Hematopoietic multipotent progenitor cell treated with erythropoietin and hydrocortisone succinate and interleukin-3 and kit ligand, for 17 days (in vitro differentiated cells): ENCODE results near the gene PTOV1.

Source experiments
- DNase-seq: peaks from one replicate; pipeline ENCODE4 v3.0.0-alpha.2; 2015; ENCODE audit warnings: low spot score

PTOV1 gene

DNA sequence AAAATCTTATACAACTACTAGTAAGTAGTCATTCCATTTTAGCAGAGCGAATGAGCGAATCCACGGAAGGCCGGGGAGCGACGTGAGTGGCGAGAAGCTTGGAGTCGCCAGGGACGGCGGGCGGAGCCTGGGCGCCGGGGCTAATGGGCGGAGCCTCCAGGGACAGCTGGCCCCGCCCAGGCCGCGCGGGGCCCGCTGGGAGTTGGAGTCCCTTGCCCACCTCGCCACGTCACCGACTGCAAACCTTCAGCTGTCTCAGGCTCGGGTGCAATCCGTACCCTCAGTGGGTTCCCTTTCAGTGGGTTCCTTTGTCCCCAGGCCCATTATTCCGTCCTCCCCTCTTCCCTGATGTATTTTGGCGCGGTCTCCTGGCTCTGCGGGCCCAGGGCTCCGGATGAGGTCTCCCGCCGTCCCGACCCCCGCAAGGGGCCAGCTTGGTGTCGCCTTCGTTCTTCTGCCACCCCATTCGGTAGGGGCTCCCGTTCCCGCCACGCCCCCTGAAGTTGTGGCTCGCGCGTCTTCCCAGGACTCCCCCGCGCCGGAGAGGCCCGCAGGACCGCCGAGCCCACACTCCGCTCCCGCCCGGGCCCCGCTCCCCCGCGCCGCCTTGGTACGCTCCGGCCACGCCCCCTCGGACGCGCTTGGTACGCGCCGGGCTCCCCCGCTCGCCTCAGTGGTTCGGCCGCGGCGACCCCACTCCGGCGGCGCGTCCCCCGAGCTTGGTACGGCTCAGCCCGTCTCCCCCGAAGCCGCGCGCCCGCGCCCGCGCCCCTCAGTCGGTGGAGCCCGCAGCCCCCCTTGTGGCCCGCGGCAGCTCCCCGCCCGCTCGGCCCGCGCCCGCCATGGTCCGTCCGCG is at the start of gene PTOV1:
TSS of gene PTOV1 (plus strand) at position 673 of the 856 bp plus-strand sequence.
- peak; percentile 96 for DNase-seq

DNA sequence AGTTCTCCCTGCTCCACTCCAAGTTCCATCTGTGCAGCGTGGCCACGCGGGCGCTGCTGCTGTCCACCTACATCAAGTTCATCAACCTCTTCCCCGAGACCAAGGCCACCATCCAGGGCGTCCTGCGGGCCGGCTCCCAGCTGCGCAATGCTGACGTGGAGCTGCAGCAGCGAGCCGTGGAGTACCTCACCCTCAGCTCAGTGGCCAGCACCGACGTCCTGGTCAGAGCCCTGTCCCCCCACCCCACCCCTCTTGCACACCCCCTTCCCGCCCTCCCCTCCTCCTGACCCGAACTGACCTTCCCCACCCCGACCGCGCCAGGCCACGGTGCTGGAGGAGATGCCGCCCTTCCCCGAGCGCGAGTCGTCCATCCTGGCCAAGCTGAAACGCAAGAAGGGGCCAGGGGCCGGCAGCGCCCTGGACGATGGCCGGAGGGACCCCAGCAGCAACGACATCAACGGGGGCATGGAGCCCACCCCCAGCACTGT is 49.5 kb upstream of the PTOV1 start:
- no peak for DNase-seq

DNA sequence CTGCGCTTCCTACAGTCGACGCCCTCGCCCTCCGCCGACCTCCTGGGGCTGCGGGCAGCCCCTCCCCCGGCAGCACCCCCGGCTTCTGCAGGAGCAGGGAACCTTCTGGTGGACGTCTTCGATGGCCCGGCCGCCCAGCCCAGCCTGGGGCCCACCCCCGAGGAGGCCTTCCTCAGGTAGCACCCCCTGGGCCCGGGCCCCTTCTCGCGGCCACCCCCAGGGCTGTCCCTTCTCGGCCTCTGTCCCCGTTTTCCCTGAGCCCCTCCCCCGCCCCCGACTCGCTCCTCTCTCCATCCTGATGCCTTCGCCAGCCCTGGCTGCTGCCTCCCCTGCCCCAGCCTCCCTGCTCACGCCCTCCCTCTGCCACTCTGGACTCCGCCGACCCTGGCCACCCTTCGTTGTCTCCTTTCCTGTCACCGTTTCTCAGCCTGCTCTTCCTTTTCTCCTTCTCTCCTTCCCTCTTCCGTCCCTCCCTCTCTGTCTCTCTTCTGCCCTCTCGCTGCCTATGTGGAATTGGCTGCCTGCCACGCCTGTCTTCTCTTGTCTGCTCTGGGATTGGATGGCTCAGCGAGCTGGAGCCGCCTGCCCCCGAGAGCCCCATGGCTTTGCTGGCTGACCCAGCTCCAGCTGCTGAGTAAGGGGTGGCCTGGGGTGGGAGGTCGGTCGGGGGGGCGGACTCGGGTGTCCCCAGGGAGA is 48.8 kb upstream of the PTOV1 start:
- no peak for DNase-seq

DNA sequence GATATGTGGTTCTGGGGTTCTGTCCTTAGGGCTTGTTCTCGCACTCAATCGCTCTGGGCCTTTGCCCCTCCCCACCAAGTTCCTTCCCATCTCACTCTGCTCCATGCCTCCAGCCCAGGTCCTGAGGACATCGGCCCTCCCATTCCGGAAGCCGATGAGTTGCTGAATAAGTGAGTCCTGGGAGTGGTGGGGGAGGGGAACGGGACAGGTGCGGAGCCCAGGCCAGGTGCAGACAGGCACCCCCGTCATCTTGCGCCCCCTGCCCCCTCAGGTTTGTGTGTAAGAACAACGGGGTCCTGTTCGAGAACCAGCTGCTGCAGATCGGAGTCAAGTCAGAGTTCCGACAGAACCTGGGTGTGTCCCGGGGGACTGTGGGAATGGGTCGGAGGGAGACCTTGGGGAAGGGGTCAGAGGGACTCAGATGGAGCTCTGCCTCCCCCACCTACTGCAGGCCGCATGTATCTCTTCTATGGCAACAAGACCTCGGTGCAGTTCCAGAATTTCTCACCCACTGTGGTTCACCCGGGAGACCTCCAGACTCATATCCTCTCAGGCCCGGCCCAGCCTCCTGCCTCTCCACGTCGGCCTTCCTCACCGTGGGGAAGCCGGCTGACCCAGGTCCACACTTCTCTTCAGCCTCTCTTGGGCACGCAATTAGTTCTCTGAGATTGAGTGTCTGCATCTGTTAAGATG is 48.0 kb upstream of the PTOV1 start:
- no peak for DNase-seq

DNA sequence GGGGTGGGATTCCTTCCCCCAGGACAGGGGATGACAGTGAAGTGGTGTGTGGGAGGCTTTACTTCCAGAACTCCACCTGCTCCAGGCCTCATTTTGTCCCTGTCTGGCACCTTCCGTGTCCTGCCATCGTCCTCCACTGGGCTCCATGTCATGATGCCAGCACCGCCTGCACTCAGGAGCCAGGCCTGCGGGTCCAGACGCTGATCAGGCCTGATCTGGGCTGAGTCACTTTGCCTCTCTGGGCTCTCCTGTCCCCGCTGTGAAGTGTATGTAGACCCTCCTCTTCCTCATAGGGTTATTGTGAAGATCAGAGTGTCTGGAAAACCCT is 47.5 kb upstream of the PTOV1 start:
- no peak for DNase-seq

DNA sequence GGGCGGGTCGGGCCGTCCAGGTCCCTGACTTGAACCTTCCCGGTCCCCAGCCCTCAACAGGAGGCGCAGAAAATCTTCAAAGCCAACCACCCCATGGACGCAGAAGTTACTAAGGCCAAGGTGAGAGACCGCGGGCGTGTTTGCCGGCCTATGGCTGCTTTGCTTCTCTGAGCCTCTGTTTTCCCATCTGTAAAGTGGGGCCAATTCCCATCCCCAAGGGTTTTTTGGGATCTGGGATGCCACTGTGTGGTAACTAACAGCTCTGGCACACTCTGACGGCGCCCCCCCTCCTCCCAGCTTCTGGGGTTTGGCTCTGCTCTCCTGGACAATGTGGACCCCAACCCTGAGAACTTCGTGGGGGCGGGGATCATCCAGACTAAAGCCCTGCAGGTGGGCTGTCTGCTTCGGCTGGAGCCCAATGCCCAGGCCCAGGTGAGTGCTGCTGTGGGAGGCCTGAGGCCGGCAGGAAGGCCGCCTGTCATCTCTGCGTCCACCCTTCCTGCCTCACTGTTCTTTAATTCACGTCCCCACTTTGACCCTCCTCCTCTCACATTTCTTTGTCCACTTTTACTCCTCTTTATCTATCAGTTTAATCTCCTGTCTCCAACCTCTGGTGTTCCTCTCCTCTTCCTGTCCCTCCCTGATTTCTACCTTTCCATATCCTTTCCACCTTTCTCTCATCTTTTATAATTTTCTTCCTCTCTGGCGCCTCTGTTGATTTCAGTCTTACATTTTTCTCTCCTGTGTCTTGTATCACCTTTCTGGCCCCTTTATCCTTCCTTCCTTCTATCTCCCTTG is 44.9 kb upstream of the PTOV1 start:
- DNase-seq, result no peak

DNA sequence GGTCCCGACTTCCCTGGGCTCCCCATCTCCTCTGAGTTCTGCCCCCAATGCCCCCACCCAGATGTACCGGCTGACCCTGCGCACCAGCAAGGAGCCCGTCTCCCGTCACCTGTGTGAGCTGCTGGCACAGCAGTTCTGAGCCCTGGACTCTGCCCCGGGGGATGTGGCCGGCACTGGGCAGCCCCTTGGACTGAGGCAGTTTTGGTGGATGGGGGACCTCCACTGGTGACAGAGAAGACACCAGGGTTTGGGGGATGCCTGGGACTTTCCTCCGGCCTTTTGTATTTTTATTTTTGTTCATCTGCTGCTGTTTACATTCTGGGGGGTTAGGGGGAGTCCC is 44.4 kb upstream of the PTOV1 start:
- no peak for DNase-seq

DNA sequence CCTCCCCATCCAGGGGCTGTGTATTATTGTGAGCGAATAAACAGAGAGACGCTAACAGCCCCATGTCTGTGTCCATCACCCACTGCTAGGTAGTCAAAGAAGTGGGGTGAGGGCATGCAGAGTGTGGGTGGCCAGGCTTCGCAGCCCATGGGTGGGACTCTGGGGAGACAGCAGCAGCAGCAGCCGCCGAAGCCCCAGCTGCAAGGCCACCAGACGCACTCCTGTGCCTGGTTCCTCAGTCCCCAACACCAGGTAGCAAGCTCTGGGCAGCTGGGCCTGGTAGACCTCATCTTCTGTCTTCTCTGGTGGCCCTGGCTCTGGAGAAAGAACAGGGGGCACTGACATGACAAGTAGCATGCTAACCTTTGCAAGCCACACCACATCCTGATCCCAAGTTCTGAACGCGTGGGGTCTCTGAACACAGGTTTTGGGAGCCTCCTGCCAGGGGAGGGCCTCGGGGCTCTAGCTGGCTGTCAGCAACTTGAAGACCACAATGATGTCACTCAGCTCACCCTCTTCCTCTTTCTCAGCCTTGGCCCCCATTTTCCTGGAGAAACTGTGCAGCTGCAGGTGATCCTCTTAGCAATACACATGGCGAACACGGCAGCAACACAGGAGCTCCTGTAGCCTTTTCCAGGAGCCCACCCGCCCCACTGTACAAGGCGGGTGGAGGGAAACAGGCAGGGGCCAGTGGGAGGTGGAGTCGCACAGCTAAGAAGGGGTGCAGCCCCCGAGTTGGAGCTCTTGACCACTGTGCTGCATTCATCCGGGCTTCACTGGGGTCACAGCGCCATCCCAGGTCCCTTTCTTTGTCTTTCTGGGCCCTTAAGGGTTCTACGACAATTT is 43.7 kb upstream of the PTOV1 start:
- no peak for DNase-seq

DNA sequence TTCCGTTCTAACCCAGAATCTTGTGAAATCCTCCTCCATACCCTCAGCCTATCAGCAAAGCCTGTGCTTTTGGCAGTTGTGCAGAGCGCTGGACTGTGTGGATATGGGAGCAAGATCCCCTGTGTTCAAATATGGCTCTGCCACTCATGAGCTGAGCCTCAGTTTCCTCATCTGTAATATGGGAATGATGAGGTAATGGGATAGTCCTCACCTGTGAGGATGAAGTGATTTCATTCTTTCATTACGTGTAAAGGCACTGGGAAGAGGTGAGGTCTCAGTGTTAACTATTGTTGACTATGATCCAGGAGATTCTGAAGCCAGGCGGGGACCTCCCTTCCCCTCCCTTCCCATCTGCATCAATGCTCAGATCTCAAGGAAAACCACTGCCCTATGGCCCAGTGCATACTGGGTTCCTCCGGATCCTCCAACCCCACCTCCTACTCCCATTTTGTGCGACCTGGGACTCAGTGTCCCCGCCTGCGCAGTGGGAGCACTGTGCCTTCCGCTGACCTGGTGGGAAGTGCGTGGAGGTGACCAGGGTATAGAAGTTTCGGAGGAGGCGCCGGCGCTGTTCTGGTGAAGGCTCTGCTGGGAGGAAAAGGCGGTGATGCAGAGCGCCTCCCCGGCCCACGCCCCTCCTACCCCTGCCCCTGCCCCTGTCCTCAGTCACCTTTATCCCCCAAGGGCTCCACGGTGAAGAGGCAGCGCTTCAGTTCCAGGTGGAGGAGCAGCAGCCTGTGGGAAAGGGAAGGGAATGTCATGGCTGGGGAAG is 42.9 kb upstream of the PTOV1 start:
- DNase-seq, result no peak

DNA sequence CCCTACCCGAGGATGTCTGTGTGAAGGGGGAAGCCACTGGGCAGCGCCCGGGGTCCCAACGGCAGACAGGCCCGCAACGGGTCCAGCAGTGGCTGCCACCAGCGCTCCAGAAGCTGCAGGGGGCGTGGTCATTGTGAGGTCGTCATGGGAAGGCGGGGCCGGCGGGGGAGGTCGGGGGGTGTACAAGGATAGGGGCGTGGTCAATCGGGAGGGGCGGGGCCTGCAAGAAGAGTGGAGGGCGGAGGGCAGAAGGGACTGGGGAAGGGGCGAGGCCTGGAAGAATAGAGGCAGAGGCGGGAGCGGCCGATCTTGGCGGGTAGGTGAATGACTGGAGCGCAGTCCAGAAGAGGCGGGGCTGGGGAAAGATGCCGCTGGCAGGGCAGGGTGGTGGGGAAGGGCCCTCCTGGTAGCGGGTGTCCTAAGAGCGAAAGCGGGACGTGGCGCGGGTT is 42.2 kb upstream of the PTOV1 start:
- DNase-seq, result peak; percentile 91

DNA sequence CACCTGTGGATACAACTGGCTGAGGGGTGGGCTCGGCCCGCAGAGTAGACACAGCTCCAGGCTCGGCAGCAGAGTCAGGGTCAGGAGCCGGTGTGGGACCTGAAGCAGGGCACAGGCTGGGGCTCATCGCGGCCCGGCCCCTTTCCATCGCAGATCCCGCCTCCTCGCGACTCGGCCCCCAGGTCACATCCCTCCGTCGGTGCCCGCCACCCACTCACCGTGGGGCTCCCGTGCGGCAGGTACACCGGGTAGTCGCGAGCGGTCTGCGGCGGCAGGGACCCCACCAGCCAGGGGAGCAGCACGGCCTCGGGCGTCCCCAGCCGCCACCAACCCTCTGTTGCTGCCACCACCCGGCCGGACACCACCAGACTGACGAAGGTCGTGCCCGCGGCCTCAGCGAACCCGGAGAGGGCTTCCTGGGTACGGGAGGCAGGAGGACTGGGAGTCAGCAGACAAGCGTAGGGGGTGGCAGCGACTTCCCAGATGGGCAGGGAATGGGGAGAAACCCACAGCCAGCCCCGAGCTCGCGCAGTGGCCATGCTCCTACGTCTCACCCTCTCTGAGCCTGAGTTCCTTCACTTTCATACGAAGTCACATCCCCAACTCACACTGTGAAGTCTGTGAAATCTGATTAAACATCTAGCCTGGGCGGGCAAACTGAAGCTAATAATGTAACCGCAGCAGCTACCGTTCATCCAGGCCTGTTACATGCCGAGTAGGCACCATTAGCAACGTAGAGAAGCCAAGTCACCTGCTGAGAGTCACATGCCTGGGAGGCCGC is 41.6 kb upstream of the PTOV1 start:
- DNase-seq, result peak; percentile 70

DNA sequence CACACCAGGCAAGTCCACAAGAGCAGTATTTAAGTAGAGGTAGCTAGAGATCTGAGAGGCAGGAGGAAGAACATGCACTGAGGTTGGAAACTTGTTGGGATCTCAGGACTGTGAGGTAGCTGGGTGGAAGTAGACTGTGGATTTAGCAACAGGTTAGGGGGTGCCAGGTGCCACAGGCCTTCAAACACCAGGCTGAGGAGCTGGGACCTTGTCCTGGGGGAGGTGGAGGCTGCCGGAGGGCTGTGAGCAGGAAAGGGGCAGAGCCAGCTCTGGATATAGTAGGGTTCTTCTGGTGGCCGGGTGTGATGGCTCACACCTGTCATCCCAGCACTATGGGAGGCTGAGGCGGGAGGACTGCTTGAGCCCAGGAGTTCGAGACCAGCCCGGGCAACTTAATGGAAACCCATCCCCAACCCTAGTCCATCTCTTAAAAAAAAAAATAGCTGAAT is 41.0 kb upstream of the PTOV1 start:
- no peak for DNase-seq

DNA sequence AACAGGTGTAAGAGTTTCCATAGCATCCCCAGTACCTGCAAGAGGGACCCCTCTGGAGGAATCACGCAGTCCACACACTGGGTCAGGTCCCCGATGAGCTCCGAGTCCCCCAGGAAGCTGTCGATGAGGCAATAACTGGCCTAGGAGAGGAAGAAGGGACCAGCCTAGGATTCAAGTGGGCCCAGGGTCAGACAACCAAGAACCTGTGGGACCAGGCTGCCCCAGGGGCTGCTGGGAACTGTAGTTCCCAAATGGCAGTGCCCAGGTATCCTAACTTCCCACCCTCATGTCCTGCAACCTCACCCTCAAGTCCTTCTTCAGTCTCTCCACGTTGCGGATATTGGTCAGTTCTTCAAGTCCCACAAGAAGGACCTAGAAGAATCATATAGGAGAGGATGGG is 39.6 kb upstream of the PTOV1 start:
- DNase-seq, result no peak

DNA sequence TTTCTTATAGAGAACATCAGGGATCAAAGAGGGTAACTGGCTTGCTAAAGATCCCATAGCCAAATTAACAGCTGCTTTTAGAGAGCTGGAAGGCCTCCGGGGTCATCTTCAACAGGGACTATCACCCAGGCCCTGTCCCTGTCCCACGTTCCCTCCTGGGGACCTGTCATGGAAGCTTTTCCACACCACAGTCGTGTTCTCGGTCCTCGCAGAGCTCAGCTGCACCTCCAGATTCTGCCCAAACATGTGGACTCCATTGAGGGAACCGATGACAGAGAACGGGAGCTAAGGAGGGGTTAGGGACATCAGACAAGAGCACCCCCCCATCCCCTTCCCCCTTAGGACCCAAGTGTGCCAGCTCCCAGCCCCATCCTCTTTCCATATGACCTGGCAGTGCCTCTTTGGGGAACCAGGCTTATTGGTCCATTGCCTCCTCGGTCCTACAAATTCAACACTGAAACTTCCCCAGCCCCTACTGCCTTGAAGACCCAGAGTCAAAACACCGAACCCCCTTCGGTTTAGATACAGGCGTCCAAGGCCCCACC is 38.4 kb upstream of the PTOV1 start:
- no peak for DNase-seq

DNA sequence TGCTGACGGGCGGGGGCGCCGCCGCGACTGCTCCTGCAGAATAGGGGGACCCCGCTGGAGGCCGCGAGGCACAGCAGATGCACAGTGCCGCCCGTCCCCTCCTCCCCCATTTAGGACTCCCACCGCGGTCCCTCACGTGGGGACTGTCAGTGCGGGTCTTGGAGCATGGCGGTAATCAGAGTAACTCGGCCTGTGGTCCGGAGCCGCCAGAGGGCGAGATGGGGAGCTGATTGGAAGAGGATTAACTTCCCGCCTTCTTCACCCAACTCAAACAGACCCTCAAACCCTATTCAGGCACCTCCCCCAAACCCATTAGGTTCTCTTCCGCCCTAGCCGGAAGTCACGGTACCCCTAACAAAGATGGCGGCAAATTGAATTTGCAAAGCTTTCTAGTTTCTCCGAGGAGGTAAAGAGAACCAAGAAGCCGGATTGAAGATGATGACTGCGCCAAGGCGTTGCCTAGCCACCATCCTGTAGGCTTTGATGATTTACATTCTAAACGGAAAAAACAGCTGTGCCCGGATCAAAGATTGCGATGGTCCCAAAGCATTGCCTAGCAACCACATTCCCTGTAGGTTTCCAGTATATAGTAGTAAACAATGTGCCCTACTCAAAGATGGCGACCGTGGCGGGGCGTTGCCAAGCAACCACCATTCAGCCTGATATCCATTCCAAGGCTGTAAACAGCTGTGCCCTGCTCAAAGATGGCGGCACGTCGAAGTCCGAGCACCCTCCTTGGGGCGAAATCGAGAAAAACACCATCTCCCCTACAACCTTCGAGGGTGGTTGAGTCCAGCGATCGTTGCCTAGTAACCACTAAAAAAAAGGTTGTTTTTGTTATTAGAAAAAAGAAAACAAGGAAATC is 37.7 kb upstream of the PTOV1 start, which contains the start of gene FUZ:
TSS of gene FUZ (minus strand) at position 296 of the 865 bp plus-strand sequence. CDS start at position 110, 186 bp downstream.
- DNase-seq, result peak; percentile 99

DNA sequence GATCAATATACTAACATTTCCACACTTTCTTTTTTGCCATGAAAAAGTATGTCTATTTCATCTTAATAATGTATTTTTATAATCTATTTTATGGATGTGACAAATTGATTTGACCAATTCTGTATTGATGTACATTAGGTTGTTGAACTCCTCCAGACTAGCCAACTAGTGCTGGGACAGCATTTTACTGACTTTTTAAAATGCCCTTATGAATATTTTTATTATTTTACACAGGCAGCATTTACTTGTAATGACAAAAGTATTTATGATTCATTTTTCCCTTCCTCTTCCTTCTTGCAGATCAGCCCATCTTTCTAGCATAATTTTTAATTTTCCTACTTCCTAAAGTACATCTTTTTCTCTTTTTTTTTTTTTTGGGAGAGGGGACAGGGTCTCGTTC is 36.9 kb upstream of the PTOV1 start:
- DNase-seq, result no peak

DNA sequence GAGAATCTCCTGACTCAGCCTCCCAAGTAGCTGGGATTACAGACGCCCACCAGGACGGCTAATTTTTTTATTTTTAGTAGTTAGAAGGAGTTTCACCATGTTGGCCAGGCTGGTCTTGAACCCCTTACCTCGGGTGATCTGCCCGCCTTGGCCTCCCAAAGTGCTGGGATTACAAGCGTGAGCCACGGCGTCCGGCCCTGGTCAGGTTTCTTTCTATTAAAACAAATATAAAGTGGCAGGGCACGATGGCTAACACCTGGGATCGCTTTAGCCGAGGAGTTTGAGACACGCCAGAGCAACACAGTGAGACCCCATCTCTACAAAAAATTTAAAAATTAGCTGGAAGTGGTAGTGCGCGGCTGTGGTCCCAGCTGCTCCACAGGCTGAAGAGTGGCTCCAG is 34.4 kb upstream of the PTOV1 start:
- DNase-seq, result no peak
